LNCAP (cell line): ENCODE data around the gene C3orf33.
A peak's percentile ranks its signal among the peaks of the same experiment; 100 is the strongest.

Source experiments
- TF ChIP-seq, protein P1 (sequence below): fragments of 450-650 bp; IDR thresholded peaks from 2 replicates; pipeline ENCODE4 v1.5.1; 2017; ENCODE audit warnings: mild to moderate bottlenecking

The C3orf33 gene, protein sequence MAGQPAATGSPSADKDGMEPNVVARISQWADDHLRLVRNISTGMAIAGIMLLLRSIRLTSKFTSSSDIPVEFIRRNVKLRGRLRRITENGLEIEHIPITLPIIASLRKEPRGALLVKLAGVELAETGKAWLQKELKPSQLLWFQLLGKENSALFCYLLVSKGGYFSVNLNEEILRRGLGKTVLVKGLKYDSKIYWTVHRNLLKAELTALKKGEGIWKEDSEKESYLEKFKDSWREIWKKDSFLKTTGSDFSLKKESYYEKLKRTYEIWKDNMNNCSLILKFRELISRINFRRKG

DNA sequence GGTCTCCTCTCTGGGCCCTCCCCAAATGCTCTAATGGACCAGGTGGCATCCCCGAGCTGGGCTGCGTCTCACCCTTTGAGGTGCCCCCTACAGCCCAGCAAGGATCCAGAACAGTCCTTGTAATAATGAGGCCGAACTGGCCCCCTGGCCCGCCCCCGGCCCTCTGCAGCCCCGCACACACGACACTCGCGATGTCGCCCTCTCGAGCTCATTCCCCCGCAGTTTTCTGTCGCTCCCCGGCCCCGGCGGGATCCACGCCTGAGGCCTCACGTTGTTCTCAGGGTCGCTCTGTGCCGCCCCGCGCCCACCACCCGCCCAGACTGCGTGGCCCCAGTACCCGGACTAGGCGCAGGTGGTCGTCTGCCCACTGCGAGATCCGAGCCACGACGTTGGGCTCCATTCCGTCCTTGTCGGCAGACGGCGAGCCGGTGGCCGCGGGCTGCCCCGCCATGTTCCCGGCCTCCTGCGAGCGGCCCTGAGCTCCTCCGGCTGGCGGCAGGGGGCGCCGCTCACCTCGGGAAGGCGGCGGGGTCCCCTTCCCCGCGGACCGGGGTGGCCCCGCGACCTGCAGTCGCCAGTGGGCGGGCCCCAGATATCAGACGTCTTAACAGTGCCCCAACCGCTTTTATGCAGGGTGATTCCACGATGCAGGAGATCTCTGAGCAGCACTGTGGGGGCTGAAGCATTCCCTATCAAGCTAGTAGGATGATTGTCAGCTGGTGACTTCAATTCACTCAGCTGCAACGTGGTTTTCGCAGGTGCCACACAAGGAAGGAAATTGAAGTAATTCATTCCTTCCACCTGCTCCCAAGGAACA, at the start of gene C3orf33:
TSS of gene C3orf33 (minus strand) at position 477 of the 817 bp plus-strand sequence. CDS start at position 451, 26 bp downstream.
- TF ChIP-seq, protein P1, sequence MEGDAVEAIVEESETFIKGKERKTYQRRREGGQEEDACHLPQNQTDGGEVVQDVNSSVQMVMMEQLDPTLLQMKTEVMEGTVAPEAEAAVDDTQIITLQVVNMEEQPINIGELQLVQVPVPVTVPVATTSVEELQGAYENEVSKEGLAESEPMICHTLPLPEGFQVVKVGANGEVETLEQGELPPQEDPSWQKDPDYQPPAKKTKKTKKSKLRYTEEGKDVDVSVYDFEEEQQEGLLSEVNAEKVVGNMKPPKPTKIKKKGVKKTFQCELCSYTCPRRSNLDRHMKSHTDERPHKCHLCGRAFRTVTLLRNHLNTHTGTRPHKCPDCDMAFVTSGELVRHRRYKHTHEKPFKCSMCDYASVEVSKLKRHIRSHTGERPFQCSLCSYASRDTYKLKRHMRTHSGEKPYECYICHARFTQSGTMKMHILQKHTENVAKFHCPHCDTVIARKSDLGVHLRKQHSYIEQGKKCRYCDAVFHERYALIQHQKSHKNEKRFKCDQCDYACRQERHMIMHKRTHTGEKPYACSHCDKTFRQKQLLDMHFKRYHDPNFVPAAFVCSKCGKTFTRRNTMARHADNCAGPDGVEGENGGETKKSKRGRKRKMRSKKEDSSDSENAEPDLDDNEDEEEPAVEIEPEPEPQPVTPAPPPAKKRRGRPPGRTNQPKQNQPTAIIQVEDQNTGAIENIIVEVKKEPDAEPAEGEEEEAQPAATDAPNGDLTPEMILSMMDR, result peak; percentile 96

DNA sequence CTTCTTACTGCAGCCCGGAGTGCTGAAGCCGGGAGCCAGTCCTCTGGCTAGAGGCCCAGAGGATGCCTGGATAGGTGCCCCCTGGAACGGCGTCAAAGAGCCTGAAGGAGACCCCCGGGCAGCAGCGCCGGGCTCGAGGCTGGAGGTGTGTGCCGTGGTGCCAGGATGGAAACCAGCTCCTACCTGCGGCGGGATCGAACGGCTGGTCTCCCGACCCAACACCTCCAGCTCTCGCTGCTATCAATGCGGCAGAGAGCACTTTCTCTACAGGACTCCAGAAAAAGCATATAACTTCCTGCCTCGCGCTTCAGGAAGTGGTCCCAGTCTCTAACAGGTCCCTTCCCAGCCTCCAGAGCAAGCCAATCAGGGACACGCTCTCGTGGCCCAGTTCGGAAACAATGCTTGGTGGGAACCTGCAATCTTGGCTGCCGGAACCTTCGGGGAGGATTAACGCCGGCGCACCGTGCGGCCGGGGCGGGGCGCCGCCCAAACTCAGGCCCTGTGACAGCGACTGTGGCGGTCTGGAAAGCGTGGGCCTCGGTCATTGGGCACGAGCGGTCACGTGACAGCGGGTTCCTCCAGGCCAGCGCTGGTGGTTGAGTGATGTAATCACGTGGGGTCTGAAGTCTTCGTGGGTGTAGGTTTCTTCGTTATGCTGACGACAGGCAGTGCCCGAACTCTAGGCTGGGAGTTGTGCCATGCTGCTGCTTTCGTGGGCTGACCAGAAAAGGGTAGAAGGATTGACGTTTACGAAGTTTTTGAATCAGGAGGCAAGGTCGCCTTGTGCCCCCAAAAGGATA, 48.3 kb upstream of the C3orf33 start, which contains the start of gene SLC33A1:
TSS of gene SLC33A1 (minus strand) at position 287 of the 800 bp plus-strand sequence. CDS start 430 bp downstream, outside the sequence.
- TF ChIP-seq, protein P1, result no peak

DNA sequence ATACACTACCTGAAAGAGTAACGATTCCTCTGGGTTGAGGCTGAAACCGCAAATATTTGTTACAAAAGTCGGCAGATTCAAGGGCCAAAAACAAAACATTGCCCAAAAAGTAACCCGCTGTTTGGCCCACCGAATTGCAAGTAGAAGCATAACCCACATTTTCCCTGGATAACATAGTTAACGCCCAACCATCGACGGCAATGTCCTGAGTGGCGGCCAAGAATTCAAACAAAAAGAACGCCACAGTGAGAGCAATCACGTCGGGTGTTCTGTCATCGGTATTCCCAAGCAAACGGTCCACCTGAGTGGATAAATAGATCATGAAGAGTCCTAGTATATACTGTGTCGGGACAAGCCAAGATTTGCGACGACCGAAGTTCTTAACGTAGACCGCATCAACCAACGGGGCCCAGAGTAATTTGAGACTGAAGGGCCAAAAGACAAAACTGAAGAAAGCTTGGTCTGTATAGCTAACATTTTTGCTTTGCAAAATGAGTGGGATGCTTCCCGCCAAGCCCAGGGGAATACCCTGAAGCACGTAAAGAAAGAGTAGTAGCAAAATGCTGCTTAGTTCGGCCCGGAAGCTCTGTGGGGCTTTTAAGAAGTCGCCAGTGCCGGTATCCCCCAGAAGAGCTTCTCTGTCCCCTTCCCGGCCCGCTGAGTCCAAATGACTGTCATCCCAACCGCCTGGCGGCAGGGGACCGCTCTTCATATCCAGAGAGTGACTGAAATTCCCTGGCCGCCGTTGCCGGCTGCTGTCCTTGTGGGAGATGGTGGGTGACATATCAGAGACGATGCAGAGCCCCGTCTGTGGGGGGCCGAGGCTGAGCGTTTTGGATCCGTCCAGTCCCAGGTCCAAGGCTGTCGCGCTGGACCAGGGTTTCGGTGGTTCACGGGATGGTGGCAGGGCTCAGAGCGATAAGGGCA, 47.4 kb upstream of the C3orf33 start:
- TF ChIP-seq, protein P1, result no peak

DNA sequence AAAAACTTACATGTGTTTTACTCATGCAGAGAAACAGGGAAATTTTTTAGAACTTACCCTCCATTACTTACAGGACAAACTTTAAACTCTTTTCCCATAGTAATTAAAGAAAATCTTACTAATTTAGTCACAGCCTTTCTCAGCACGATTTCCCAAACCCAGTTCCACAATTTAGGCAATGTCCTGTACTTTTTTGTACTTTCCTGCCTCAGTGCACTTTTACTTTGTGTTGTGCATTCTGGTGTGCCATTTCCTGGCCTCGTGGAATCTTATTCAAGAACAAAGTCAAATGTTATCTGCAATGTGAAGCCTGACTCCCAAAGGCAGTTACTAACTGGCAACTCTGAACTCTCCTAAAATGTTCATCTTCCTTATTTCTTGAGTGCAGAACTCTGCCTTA, 46.3 kb upstream of the C3orf33 start:
- TF ChIP-seq, protein P1, result no peak

DNA sequence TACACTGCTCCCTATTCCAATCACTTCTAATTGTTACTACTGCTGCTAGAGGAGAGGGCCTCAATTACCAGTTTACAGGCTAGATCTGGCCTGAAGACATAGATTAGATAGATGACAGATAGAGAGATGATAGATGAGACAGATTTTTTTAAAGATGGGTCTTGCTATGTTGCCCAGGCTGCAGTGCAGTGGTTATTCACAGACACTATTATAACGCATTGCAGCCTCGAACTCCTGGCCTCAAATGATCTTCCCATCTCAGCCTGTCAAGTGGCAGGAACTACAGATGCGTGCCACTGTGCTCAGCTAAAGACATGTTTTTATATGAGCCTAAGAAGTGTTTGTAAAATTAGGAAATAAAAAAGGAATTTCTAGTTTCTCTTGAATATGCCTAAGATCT, 41.9 kb upstream of the C3orf33 start:
- TF ChIP-seq, protein P1, result no peak

DNA sequence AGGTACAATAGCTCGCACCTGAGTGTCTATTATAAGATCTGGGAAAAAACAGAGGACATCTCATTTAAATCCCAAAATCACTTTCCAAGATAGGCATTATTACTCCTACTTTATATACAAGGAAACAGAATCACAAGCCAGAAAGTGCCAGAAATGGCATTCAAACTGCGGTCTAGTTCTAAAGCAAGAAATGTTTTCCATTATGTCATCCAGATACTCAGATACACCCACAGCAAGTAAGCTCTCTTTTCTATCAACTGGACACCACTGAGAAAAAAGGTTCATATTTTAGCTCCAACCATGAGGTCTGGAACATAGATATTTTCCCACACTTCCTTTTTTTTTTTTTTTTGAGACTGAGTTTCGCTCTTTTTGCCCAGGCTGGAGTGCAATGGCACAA, 40.0 kb upstream of the C3orf33 start:
- TF ChIP-seq, protein P1, result no peak
